Measurements from ENCODE around the gene L3MBTL4. TPM values are rescaled to one million over a fixed set of nuclear protein-coding genes. Genes with fewer than 3 reads are reported as not detected.

The L3MBTL4 gene
- total RNA-seq, 2 experiments from 2014 or later, result 0.27 to 0.33 TPM

GRCh38 chr18:5914016-5914415 lies 500.7 kb downstream of the L3MBTL4 start:
- Mint-ChIP-seq H3K4me1 (no peaks in the 10 kb centered on the region), H3K36me3 (ENCODE audit: low read depth) (no peaks in the 10 kb centered on the region), H3K4me3 (no peak overlapping the region), H3K9me3 (no peaks in the 10 kb centered on the region), H3K27me3 (peaks cover 3% of the 10 kb centered on the region), H3K27ac (no peak overlapping the region)
- ChIA-PET CTCF (no interaction called here), POLR2A (no interaction called here)
- DNase-seq, result no peak

- Mint-ChIP-seq H3K4me3 (no peak overlapping the region), H3K27me3 (peaks cover 5% of the 10 kb centered on the region), H3K27ac (no peak overlapping the region), H3K9me3 (no peaks in the 10 kb centered on the region), H3K4me1 (no peaks in the 10 kb centered on the region), H3K36me3 (ENCODE audit: low read depth) (no peaks in the 10 kb centered on the region)
- ChIA-PET CTCF (no interaction called here), POLR2A (no interaction called here)
- no peak for DNase-seq
Observed at GRCh38 chr18:5912566-5912965, 502.1 kb downstream of the L3MBTL4 start.

GRCh38 chr18:5909125-5909524 lies 505.6 kb downstream of the L3MBTL4 start:
- CTCF ChIA-PET, result no interaction called here
- Mint-ChIP-seq H3K9me3 (no peaks in the 10 kb centered on the region), H3K4me1 (no peaks in the 10 kb centered on the region), H3K27me3 (peaks cover 8% of the 10 kb centered on the region), H3K36me3 (ENCODE audit: low read depth) (no peaks in the 10 kb centered on the region), H3K4me3 (no peak overlapping the region), H3K27ac (no peak overlapping the region)
- DNase-seq, result no peak
- POLR2A ChIA-PET, result interaction anchor here (0.7 kb wide), 1 partner anchor 540 kb away, joined by 3 read pairs; no protein-coding TSS in a partner anchor

Small RNA genes within 50 kb of the gene (microRNA-seq; reads per million reads assigned to microRNA genes)
- gene MIR4317 (ENCODE audit: borderline microRNAs expressed, borderline replicate concordance), result not detected

All from activated CD4-positive, alpha-beta T cell treated with anti-CD3 and anti-CD28 coated beads, Interleukin-2, amount 10 ng/mL, durations not matched to agents 7 days and 5 days (primary cell).